ENCODE results near the gene IFI35.

Gene IFI35

GRCh38 chr17:42979511-42980273, 26.9 kb upstream of the IFI35 start, which contains the start of gene PTGES3L:
Gene PTGES3L (minus strand): TSS chr17:42980080. CDS start chr17:42980053, 27 bp downstream.
- DNase-seq (ENCODE audit: extremely low read depth, low read depth): no peak

GRCh38 chr17:42980274-42980765, 26.3 kb upstream of the IFI35 start, which contains the start of gene RUNDC1:
Gene RUNDC1 (plus strand): TSS chr17:42980565. CDS start chr17:42980577, 12 bp downstream.
- no peak for DNase-seq (ENCODE audit: extremely low read depth, low read depth)
- TF ChIP-seq CTCF (IDR thresholded peaks at IDR 0.05; ENCODE audit: low read depth, low read length, missing control alignments): no peak
- peak within 1 kb of the TSS; percentile 88 for H3K4me3 ChIP-seq (replicated peaks; ENCODE audit: low read depth, low read length)

More at GRCh38 chr17:42979511-42980273, 26.9 kb upstream of the IFI35 start, which contains the start of gene PTGES3L:
- peak within 1 kb of the TSS; percentile 88 for H3K4me3 ChIP-seq (replicated peaks; ENCODE audit: low read depth, low read length)
- no peak for TF ChIP-seq CTCF (IDR thresholded peaks at IDR 0.05; ENCODE audit: low read depth, low read length, missing control alignments)

GRCh38 chr17:42980766-42981397, 25.7 kb upstream of the IFI35 start:
- no peak for TF ChIP-seq CTCF (IDR thresholded peaks at IDR 0.05; ENCODE audit: low read depth, low read length, missing control alignments)
- DNase-seq (ENCODE audit: extremely low read depth, low read depth): no peak
- H3K4me3 ChIP-seq (replicated peaks; ENCODE audit: low read depth, low read length): peak overlapping the region; percentile 88

GRCh38 chr17:42982266-42982665, 24.3 kb upstream of the IFI35 start:
- TF ChIP-seq CTCF (IDR thresholded peaks at IDR 0.05; ENCODE audit: low read depth, low read length, missing control alignments): no peak
- no peak for DNase-seq (ENCODE audit: extremely low read depth, low read depth)
- H3K4me3 ChIP-seq (replicated peaks; ENCODE audit: low read depth, low read length): no peak overlapping the region

- no peak overlapping the region for H3K4me3 ChIP-seq (replicated peaks; ENCODE audit: low read depth, low read length)
- DNase-seq (ENCODE audit: extremely low read depth, low read depth): no peak
- no peak for TF ChIP-seq CTCF (IDR thresholded peaks at IDR 0.05; ENCODE audit: low read depth, low read length, missing control alignments)
Measured at GRCh38 chr17:42985225-42985624, 21.4 kb upstream of the IFI35 start.

- no peak overlapping the region for H3K4me3 ChIP-seq (replicated peaks; ENCODE audit: low read depth, low read length)
- no peak for DNase-seq (ENCODE audit: extremely low read depth, low read depth)
- TF ChIP-seq CTCF (IDR thresholded peaks at IDR 0.05; ENCODE audit: low read depth, low read length, missing control alignments): no peak
Measured at GRCh38 chr17:42989141-42989540, 17.4 kb upstream of the IFI35 start.
